Kasumi-1 (cell line): ENCODE data around the gene PKN1.

ENCODE experiments used
- DNase-seq, 2 experiments: peaks; one replicate each; lab custom pipeline; 2025; lab: John Stamatoyannopoulos, UW

The PKN1 gene

GRCh38 chr19:14406645-14407401 lies 26.3 kb upstream of the PKN1 start:
- no peak for DNase-seq

DNA sequence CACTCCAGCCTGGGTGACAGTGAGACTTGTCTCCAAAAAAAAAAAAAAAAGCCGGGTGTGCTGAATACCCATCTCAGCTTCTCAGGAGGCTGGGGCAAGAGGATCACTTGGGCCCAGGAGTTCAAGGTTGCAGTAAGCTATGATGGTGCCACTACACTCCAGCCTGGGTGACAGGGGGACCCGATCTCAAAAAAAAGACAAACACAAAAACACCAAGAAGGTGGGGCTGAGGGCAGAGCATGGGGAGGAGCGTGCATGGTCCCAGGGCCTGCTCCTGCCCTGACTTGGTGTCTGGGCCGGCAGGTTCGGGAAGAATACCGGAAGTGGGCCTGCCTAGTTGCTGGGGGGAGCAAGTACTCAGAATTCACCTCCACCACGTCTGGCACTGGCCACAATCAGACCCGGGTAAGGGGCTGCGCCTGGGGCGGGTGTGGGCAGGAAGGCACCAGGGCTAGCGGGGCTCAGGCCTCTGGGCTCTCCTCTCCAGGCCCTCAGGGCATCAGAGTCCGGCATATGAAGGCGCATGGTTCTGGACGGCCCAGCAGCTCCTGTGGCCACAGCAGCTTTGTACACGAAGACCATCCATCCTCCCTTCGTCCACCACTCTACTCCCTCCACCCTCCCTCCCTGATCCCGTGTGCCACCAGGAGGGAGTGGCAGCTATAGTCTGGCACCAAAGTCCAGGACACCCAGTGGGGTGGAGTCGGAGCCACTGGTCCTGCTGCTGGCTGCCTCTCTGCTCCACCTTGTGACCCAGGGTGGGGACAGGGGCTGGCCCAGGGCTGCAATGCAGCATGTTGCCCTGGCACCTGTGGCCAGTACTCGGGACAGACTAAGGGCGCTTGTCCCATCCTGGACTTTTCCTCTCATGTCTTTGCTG lies 25.3 kb upstream of the PKN1 start:
- DNase-seq, result no peak

GRCh38 chr19:14408491-14409145 lies 24.5 kb upstream of the PKN1 start:
- DNase-seq, result no peak

DNA sequence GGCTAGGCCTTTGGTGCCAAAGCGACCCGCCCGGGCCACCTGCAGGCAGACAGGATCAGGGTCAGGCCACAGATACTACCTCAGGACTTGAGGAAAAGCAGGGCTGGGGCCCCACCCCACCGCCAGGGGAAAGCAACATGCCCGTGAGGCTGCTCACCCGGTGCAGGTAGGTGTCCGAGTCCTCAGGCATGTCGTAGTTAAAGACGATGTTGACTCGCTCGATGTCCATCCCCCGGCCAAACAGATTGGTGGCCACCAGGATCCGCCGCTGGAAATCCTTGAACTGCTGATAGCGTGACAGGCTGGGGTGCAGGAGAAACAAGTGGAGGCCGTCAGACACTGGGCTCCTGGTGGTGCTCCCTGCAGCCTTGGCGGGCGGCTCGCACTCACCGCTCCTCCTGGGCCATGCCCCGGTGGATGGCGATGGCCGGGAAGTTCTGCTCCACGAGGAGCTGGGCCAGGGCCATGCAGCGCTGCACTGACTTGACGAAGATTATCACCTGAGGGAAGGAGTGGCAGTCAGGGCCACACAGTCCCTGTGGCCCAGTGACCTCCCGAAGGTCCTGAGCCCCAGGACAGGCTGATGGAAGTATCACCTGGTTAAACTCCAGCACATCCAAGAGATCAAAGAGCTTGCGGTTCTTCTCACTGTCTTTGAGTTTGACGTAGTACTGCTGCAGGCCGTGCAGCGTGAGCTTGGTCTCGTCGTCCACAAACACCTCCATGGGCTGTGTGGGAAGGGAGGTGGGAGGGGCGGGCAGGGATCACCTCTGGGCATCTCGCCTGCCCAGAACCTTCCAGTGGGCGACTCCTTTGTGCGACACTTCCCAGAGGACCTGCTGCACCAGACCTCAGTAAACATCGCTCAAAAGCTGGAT lies 23.7 kb upstream of the PKN1 start:
- DNase-seq, result no peak

GRCh38 chr19:14410091-14411051 lies 22.7 kb upstream of the PKN1 start:
- no peak for DNase-seq

DNA sequence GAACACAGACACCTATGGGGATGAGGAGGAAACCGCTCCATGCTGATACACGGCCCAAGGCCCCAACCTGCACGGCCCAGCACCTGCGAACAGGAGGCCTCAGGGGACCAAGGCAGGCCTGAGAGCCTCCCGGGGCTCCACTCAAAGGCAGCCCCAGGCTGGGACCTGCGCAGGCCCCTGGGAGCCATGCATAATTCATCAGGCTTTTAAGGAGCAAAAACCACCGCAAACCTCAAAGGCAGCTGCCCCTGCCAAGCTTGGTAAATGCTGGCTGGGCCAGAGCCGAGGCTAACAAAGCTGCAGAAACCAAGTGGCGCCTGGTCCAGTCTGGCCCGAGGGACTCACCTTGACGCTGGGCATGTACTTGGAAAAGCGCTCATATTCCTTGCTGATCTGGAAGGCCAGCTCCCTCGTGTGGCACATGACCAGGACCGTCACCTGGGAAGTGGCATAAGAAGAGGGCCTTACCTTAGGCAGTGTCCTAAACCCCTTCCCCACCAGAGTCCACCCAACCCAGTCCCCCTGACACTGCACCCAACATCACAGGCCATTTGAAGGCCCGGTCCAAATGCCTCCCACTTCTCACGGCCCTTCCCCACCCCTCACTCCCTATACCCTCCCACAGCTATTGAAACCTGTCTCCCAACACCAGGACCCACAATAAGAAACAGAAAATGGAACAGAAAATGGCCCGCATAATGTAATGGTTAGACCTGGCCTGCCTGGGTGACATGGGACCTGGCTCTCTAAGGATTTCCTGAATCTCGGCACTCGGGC lies 21.8 kb upstream of the PKN1 start:
- DNase-seq, result no peak

- no peak for DNase-seq
Observed at GRCh38 chr19:14411938-14412245, 21.2 kb upstream of the PKN1 start.

DNA sequence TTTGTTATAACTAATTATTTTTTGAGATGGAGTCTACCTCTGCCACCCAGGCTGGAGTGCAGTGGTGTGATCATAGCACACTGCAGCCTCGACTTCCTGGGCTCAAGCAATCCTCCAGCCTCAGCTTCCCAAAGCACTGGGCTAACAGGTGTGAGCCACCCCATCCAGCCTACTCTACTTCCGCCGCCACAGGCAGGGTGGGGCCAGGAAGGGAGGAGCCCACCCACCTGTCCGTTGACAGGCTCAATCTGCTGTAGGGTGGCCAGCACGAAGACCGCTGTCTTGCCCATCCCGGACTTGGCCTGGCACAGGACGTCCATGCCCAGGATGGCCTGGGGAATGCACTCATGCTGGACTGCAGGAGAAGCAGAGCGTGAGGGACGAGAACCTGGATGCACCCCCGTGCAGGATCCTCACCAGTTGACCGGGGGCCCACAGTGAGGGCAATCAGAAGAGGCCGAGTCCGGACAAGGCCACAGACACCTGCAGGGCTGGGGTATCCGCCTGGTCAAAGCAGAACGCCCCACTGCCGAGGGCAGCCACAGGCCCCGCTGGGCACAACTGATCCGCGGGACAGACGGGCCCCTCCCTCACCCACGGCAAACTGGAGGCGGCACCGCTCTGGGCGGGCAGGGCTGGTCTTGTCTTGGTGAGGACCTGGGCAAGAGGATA lies 20.6 kb upstream of the PKN1 start:
- no peak for DNase-seq

DNA sequence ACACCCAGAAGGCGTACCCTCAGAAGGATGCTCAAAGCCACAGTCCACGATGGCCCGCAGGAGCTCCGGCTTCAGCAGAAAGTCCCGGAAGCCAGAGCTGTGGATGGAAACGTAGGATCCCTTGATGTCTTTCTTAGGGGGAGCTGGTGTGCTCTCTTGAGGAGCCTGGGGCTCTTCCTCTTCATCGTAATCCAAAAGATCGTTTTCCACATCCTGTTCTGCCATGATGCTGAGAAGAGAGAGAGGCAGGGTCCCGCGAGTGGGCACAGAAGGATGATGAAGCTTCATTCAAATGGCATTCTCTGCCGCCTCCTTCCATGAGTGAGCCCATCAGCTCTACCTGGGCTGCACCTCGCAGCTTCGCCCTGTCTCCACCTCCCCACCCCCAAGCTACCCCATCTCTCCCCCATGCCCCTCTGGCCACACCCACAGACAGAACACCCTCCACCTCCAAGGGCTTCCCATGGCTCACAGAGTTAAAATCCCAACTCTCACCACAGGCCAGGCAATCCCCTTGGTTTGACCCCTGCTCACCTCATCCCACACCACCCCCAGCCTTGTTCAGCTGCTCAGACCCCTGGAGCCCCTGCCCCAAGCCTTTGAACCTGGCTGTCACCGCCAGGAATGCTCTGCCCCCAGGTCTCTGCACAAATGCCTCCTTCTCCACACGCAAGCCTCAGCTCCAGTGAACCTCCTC lies 20.0 kb upstream of the PKN1 start:
- DNase-seq, result no peak

DNA sequence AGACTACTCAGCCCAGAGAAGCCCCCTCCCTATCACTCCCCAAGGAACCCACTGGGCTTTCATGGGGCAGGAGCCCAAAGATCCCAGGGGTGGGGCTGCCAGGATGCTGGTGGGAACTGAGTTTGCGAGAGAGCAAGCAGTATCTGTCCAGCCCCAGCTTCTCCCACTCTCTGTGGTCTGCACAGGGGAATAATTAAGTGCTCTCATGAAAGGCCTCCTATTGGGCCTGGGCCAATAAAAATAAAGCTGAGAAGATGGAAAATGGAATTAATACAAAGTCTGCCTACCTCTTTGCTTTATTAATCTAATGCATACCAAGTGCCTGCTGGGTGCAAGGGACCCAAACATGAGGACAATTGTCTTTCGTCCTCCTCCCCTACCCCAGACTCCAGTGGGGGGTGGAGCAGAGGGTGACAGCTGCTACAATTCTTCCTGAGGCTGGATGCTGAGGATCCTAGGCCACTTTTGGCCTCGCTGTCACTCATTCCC lies 19.4 kb upstream of the PKN1 start:
- DNase-seq, result no peak

GRCh38 chr19:14414926-14415690 lies 18.0 kb upstream of the PKN1 start:
- no peak for DNase-seq

- DNase-seq, result peak; percentile 29 to 35
Observed at GRCh38 chr19:14416817-14417231, 16.3 kb upstream of the PKN1 start.

- DNase-seq, result no peak
Observed at GRCh38 chr19:14418856-14419105, 14.3 kb upstream of the PKN1 start.

GRCh38 chr19:14419106-14419813 lies 13.8 kb upstream of the PKN1 start, which contains the start of gene DDX39A:
TSS of gene DDX39A (minus strand) at chr19:14419341. CDS start at chr19:14413220, 6,121 bp downstream.
- peak; percentile 99 for DNase-seq

DNA sequence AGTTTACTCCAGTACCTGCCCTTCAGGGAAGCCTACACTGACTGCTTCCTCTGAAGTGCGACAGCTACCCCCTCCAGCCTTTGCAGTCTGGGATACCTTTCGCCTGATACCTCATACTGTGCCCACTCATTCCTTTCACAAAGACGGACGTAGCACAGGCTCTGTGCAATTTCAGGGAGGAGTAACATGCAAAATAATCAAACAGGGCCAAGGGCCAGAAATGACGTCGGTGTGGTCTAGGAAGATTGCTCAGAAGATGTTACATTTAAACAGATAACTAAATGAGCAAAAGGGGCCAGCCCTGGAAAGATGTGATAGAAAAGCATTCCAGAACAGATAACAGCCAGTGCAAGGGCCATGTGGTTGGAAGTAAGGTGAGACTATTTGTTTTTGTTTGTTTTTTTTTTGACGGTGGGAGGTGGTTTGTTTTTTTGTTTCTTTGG lies 7.4 kb upstream of the PKN1 start:
- no peak for DNase-seq

DNA sequence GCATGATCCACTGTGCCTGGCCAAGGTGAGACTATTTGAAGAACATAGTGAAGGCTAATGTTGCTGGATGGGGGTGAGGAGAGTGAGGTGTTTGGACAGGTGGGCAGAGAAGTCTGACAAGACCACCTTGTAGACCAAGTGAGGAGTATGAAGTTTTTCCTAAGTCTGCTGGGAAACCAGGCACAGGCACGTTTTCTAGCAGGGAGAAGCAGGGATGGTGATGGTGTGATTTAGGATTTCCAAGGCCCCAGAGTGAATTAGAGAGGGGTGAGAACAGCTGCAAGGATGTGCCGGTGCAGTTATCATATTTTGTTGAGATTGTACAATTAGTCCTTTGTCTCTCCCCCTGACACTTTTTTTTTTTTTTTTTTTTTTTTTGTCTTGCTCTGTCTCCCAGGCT lies 5.6 kb upstream of the PKN1 start:
- no peak for DNase-seq

GRCh38 chr19:14428882-14429416 lies 4.2 kb upstream of the PKN1 start:
- DNase-seq, result no peak
